ENCODE measurements around the gene C3orf20.
"Not testable (repeated sequence)": the region's sequence is repeated elsewhere in the genome, so short reads cannot be mapped to it uniquely, and the experiment has no call there.

C3orf20 gene

GRCh38 chr3:14806641-14807263 lies 131.8 kb downstream of the C3orf20 start:
- H3K27me3 ChIP-seq: peaks cover 99% of the 10 kb centered on the region
- H3K4me3 ChIP-seq (ENCODE audit: low read depth in 1 of 2, low read length in 1 of 2): no peak overlapping the region
- no peak overlapping the region for H3K27ac ChIP-seq
- peaks cover 0 to 4% of the 10 kb centered on the region in 2 experiments for H3K4me1 ChIP-seq (ENCODE audit: control insufficient read depth in 1 of 2, insufficient read depth in 1 of 2, low read depth in 1 of 2, low read length in 1 of 2)
- TF ChIP-seq CTCF (IDR thresholded peaks at IDR 0.05): no peak
- no peaks in the 10 kb centered on the region for H3K9me3 ChIP-seq
- H3K36me3 ChIP-seq: no peaks in the 10 kb centered on the region

- no peak for TF ChIP-seq CTCF (IDR thresholded peaks at IDR 0.05)
These were observed 133.1 kb downstream of the C3orf20 start for GRCh38 chr3:14808025-14808424.

GRCh38 chr3:14808502-14809266 lies 133.7 kb downstream of the C3orf20 start:
- H3K4me3 ChIP-seq (ENCODE audit: low read depth in 1 of 2, low read length in 1 of 2): no peak overlapping the region
- no peaks in the 10 kb centered on the region for H3K36me3 ChIP-seq
- peaks cover 0 to 4% of the 10 kb centered on the region in 2 experiments for H3K4me1 ChIP-seq (ENCODE audit: control insufficient read depth in 1 of 2, insufficient read depth in 1 of 2, low read depth in 1 of 2, low read length in 1 of 2)
- peaks cover 99% of the 10 kb centered on the region for H3K27me3 ChIP-seq
- H3K9me3 ChIP-seq: no peaks in the 10 kb centered on the region
- no peak for TF ChIP-seq CTCF (IDR thresholded peaks at IDR 0.05)
- H3K27ac ChIP-seq: no peak overlapping the region

More at GRCh38 chr3:14808025-14808424, 133.1 kb downstream of the C3orf20 start:
- no peak overlapping the region for H3K4me3 ChIP-seq (ENCODE audit: low read depth in 1 of 2, low read length in 1 of 2)
- H3K36me3 ChIP-seq: no peaks in the 10 kb centered on the region
- peaks cover 0 to 4% of the 10 kb centered on the region in 2 experiments for H3K4me1 ChIP-seq (ENCODE audit: control insufficient read depth in 1 of 2, insufficient read depth in 1 of 2, low read depth in 1 of 2, low read length in 1 of 2)
- H3K27ac ChIP-seq: no peak overlapping the region
- peaks cover 99% of the 10 kb centered on the region for H3K27me3 ChIP-seq
- no peaks in the 10 kb centered on the region for H3K9me3 ChIP-seq

GRCh38 chr3:14809611-14810010 lies 134.7 kb downstream of the C3orf20 start:
- H3K27ac ChIP-seq; H3K36me3 ChIP-seq; H3K4me3 ChIP-seq (ENCODE audit: low read depth in 1 of 2, low read length in 1 of 2); H3K9me3 ChIP-seq; H3K4me1 ChIP-seq (ENCODE audit: control insufficient read depth in 1 of 2, insufficient read depth in 1 of 2, low read depth in 1 of 2, low read length in 1 of 2): not testable (repeated sequence)
- H3K27me3 ChIP-seq: peaks cover 99% of the 10 kb centered on the region

GRCh38 chr3:14810070-14810791 lies 135.3 kb downstream of the C3orf20 start:
- Histone ChIP-seq H3K36me3 (no peaks in the 10 kb centered on the region), H3K4me3 (ENCODE audit: low read depth in 1 of 2, low read length in 1 of 2) (no peak overlapping the region), H3K27me3 (peaks cover 99% of the 10 kb centered on the region), H3K4me1 (ENCODE audit: control insufficient read depth in 1 of 2, insufficient read depth in 1 of 2, low read depth in 1 of 2, low read length in 1 of 2) (peaks cover 0 to 4% of the 10 kb centered on the region in 2 experiments), H3K9me3 (no peaks in the 10 kb centered on the region), H3K27ac (no peak overlapping the region)
- TF ChIP-seq CTCF (IDR thresholded peaks at IDR 0.05): no peak
